B cell (primary cell): ENCODE results near the gene HFE. TPM values are rescaled to one million over a fixed set of nuclear protein-coding genes. Genes with fewer than 3 reads are reported as not detected.

Experiments used
- ATAC-seq: fragments of 200-7000 bp; cut with Tn5 transposase; one replicate; pipeline ENCODE4 v1.10.0; 2021; ENCODE audit warnings: low read depth, mild to moderate bottlenecking, moderate number of reproducible peaks, moderate library complexity
- CTCF ChIA-PET: fragments of 350-600 bp; sonication (Branson Sonifier 250); formaldehyde crosslinking; loops from one replicate; lab custom pipeline; 2021; ENCODE audit warnings: antibody characterized with exemption, inconsistent platforms; lab: Charles Lee
- POLR2A ChIA-PET: fragments of 350-600 bp; sonication (Branson Sonifier 250); formaldehyde crosslinking; loops from one replicate; lab custom pipeline; 2021; ENCODE audit warnings: antibody characterized with exemption; lab: Charles Lee
- DNase-seq: peaks from one replicate; pipeline ENCODE4 v3.0.0; 2013
- H2AFZ ChIP-seq: 2 replicates; pipeline ENCODE4 v1.6.1; 2012; ENCODE audit warnings: mild to moderate bottlenecking, low read depth, low read length; ENCODE audit not compliant: insufficient read depth, poor library complexity, severe bottlenecking
- H3K27ac ChIP-seq, 2 donors: 1 replicate in 1 of 2; 2 replicates in 1 of 2; pipeline ENCODE4 v1.5.1; 2012 to 2013; ENCODE audit warnings: low read length in 2 of 2, mild to moderate bottlenecking in 2 of 2, moderate library complexity in 1 of 2
- H3K27me3 ChIP-seq, 4 experiments: fragments of 200-600 bp in 1 of 4; sonication (generic) in 1 of 4; replicated peaks in 1 of 4; 1 replicate in 2 of 4; 2 replicates in 2 of 4; pipeline versions ENCODE4 v1.6.1 to v1.7.0; 2013 to 2016; ENCODE audit warnings: low read length in 3 of 4, mild to moderate bottlenecking in 2 of 4, mixed read lengths in 1 of 4, moderate library complexity in 1 of 4; ENCODE audit not compliant: insufficient read depth in 4 of 4, control insufficient read depth in 3 of 4; ENCODE audit errors: control extremely low read depth in 1 of 4
- H3K36me3 ChIP-seq, 2 experiments: replicated peaks in 1 of 2; 1 replicate in 1 of 2; 2 replicates in 1 of 2; pipeline versions ENCODE4 v1.6.1 to v1.7.1; 2013; ENCODE audit warnings: low read length in 1 of 2; ENCODE audit not compliant: insufficient read depth in 2 of 2, control insufficient read depth in 1 of 2; ENCODE audit errors: control extremely low read depth in 1 of 2, extremely low read depth in 1 of 2
- H3K4me1 ChIP-seq, 2 donors: fragments of 200-600 bp in 1 of 2; sonication (generic) in 1 of 2; 1 replicate in 1 of 2; 2 replicates in 1 of 2; pipeline versions ENCODE4 v1.5.1 to v1.6.1; 2013 to 2017; ENCODE audit warnings: low read length in 2 of 2; ENCODE audit not compliant: control insufficient read depth in 2 of 2, insufficient read depth in 2 of 2
- H3K4me2 ChIP-seq: replicated peaks from 2 replicates; pipeline ENCODE3; 2012; ENCODE audit warnings: mild to moderate bottlenecking, low read depth, low read length; ENCODE audit not compliant: poor library complexity, severe bottlenecking
- H3K4me3 ChIP-seq, 5 experiments: fragments of 200-600 bp in 1 of 5; sonication (generic) in 1 of 5; 1 replicate in 3 of 5; 2 replicates in 2 of 5; pipeline versions ENCODE4 v1.5.1 to v1.7.0; 2011 to 2016; ENCODE audit warnings: low read length in 4 of 5, mild to moderate bottlenecking in 4 of 5, low read depth in 2 of 5, control low read depth in 1 of 5, moderate library complexity in 1 of 5; ENCODE audit not compliant: insufficient read depth in 1 of 5; ENCODE audit errors: control extremely low read depth in 1 of 5, extremely low read depth in 1 of 5
- H3K79me2 ChIP-seq: fragments of 200-600 bp; sonication (generic); one replicate; pipeline ENCODE4 v1.6.0; 2016; ENCODE audit warnings: low read length; ENCODE audit not compliant: control insufficient read depth, insufficient read depth
- H3K9ac ChIP-seq: fragments of 200-600 bp; sonication (generic); 2 replicates; pipeline ENCODE4 v1.6.1; 2017; ENCODE audit warnings: mild to moderate bottlenecking, low read length, moderate library complexity
- H3K9me3 ChIP-seq, 3 donors: one replicate each; pipeline versions ENCODE4 v1.6.1 to v1.7.1; 2013; ENCODE audit warnings: low read length in 2 of 3; ENCODE audit not compliant: control insufficient read depth in 2 of 3, insufficient read depth in 1 of 3; ENCODE audit errors: control extremely low read depth in 1 of 3
- H4K20me1 ChIP-seq: 2 replicates; pipeline ENCODE4 v1.6.0; 2012; ENCODE audit warnings: mild to moderate bottlenecking, low read length; ENCODE audit not compliant: insufficient read depth, control insufficient read depth, poor library complexity, severe bottlenecking
- H3K27ac Mint-ChIP-seq: one replicate; pipeline ENCODE4 v1.8.0; 2021; ENCODE audit warnings: mixed read lengths
- H3K27me3 Mint-ChIP-seq: one replicate; pipeline ENCODE4 v1.8.0; 2021; ENCODE audit warnings: mixed read lengths
- H3K4me1 Mint-ChIP-seq: one replicate; pipeline ENCODE4 v1.8.0; 2021; ENCODE audit warnings: mixed read lengths
- H3K4me3 Mint-ChIP-seq: one replicate; pipeline ENCODE4 v1.8.0; 2021; ENCODE audit warnings: mixed read lengths
- H3K9me3 Mint-ChIP-seq: one replicate; pipeline ENCODE4 v1.8.0; 2022; ENCODE audit warnings: mixed read lengths; ENCODE audit not compliant: insufficient read depth
- CTCF ChIP-seq: fragments of 200-600 bp; IDR thresholded peaks from one replicate; pipeline ENCODE4 v1.8.0; 2022; ENCODE audit warnings: antibody characterized with exemption, mild to moderate bottlenecking
- EZH2 ChIP-seq: IDR thresholded peaks from 2 replicates; pipeline ENCODE4 v1.6.1; 2012; ENCODE audit warnings: borderline replicate concordance, low read depth, mild to moderate bottlenecking, moderate library complexity, low read length; ENCODE audit not compliant: insufficient read depth, poor library complexity, severe bottlenecking
- WGBS: methylation state at CpG from one replicate; pipeline ENCODE4 v1.1.5; 2013; ENCODE audit warnings: missing lambda C conversion rate; ENCODE audit not compliant: insufficient coverage; 5-methylcytosine and 5-hydroxymethylcytosine counted together
- intact Hi-C: fragments of 100-400 bp; cut with micrococcal nuclease; formaldehyde crosslinking; loops from one replicate; pipeline ENCODE4 v1.10.0; 2022
- polyA plus RNA-seq: library from polyadenylated mRNA; depleted of rRNA; stranded (reverse); fragments of >200 nt; gene quantifications from 2 replicates; pipeline ENCODE4 v1.2.3, GENCODE V29; 2012
- total RNA-seq, 2 donors: library from RNA; stranded (reverse); fragments of 120-200 nt in 1 of 2; gene quantifications; 1 replicate in 1 of 2; 2 replicates in 1 of 2; pipeline versions ENCODE4 v1.2.3 to v1.2.4, GENCODE V29; 2013 to 2022

Gene HFE
- total and polyA plus RNA-seq, 2 donors (not counting 1 experiment from before 2014, with no cell fraction given): 5.9 to 6.3 TPM

- no peak overlapping the region for H2AFZ ChIP-seq
- DNase-seq: no peak
- ATAC-seq: no peak
- WGBS: 100% methylated on average over 1 of the region's 4 CpGs
- no peaks in the 10 kb centered on the region for H3K79me2 ChIP-seq
- H3K4me1 ChIP-seq: peaks cover 0 to 4% of the 10 kb centered on the region in 2 donors
- no peak overlapping the region for H3K27ac ChIP-seq
- Mint-ChIP-seq H3K9me3 (no peaks in the 10 kb centered on the region), H3K4me3 (no peak overlapping the region), H3K27ac (no peak overlapping the region), H3K4me1 (peaks cover 7% of the 10 kb centered on the region), H3K27me3 (no peaks in the 10 kb centered on the region)
- peaks cover 0 to 3% (median 0%) of the 10 kb centered on the region in 3 donors for H3K9me3 ChIP-seq
- H3K36me3 ChIP-seq: no peaks in the 10 kb centered on the region
- no peak overlapping the region for H3K4me2 ChIP-seq
- ChIA-PET POLR2A (no interaction called here), CTCF (interaction anchor here (1.1 to 14.0 kb wide), 2 partner anchors 26 to 58 kb away, joined by 5 to 605 read pairs; partner anchors contain the start of gene HFE)
- peaks cover 0 to 7% (median 0%) of the 10 kb centered on the region in 4 experiments for H3K27me3 ChIP-seq
- no peak overlapping the region for H3K9ac ChIP-seq
- no peak overlapping the region for H3K4me3 ChIP-seq
- TF ChIP-seq EZH2 (no peak), CTCF (no peak)
- intact Hi-C loops: no loop called here
- no peaks in the 10 kb centered on the region for H4K20me1 ChIP-seq
Measured at GRCh38 chr6:26067367-26067766, 19.9 kb upstream of the HFE start.

GRCh38 chr6:26068036-26068435, 19.2 kb upstream of the HFE start:
- peaks cover 7% of the 10 kb centered on the region for H3K4me1 Mint-ChIP-seq
- no peaks in the 10 kb centered on the region for H3K27me3 Mint-ChIP-seq
- TF ChIP-seq EZH2: no peak
- no peak for TF ChIP-seq CTCF
- no peak overlapping the region for H3K27ac Mint-ChIP-seq
- no peak overlapping the region for H3K27ac ChIP-seq
- H2AFZ ChIP-seq: no peak overlapping the region
- no peak for ATAC-seq
- H3K27me3 ChIP-seq: peaks cover 0 to 7% (median 0%) of the 10 kb centered on the region in 4 experiments
- no peaks in the 10 kb centered on the region for H3K9me3 Mint-ChIP-seq
- H3K36me3 ChIP-seq: no peaks in the 10 kb centered on the region
- CTCF ChIA-PET: interaction anchor here (0.7 to 14.0 kb wide), 5 partner anchors 8 to 65 kb away, joined by 3 to 605 read pairs (median 5); partner anchors contain the start of gene HFE
- no peaks in the 10 kb centered on the region for H3K79me2 ChIP-seq
- DNase-seq: no peak
- 86% methylated on average over 1 of the region's 2 CpGs for WGBS
- no peak overlapping the region for H3K9ac ChIP-seq
- no peaks in the 10 kb centered on the region for H4K20me1 ChIP-seq
- POLR2A ChIA-PET: interaction anchor here (0.7 kb wide), 1 partner anchor 23 kb away, joined by 3 read pairs; no protein-coding TSS in a partner anchor
- peaks cover 0 to 3% (median 0%) of the 10 kb centered on the region in 3 donors for H3K9me3 ChIP-seq
- no peak overlapping the region for H3K4me2 ChIP-seq
- intact Hi-C loops: no loop called here
- no peak overlapping the region for H3K4me3 Mint-ChIP-seq
- H3K4me1 ChIP-seq: peaks cover 0 to 4% of the 10 kb centered on the region in 2 donors
- H3K4me3 ChIP-seq: no peak overlapping the region
